GM19438 (cell line): Measurements from ENCODE around the gene EGFR.

ENCODE experiments used
- ATAC-seq: cut with Tn5 transposase; IDR thresholded peaks from one replicate; pipeline ENCODE4 v1.9.1; 2021; ENCODE audit warnings: low read depth; ENCODE audit not compliant: unreplicated experiment

The EGFR gene

DNA sequence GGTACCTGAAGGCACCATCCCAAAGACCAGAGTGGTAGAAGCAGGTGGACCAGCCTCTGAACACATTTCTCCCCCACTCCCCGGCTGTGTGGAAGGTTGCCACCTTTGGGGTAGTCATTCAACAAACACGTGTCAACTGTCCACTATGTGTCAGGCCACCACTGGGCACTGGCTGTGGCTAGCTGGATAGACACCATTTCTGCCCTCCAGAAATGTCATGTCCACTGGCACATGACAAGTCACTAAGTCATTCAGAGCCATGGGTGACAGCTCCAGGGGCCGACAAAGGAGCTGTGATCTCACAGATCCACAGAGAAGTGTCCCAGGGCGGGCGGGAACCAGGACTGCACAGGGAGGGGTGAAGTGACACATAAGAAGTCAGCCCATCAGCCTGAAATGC is 99.6 kb downstream of the EGFR start:
- no peak for ATAC-seq

DNA sequence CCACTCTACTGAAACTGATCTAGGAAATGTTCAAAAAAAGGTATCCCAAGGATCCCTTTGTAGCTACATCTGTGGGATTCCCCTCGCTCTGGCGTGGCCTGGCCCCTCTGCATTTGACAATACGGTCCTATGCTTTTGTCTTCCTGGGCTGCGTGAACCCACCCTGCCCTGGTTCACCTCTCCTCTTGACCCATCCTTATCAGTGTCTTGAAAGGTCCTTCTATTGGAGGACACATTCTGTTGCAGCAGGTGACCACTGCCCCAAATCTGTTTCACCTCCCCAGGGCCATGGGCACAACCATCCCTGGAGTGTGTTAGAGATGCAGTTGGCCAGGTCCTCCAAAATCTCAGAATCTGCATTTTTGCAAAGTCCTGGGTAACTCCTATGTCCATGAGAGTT is 100.8 kb downstream of the EGFR start:
- no peak for ATAC-seq

DNA sequence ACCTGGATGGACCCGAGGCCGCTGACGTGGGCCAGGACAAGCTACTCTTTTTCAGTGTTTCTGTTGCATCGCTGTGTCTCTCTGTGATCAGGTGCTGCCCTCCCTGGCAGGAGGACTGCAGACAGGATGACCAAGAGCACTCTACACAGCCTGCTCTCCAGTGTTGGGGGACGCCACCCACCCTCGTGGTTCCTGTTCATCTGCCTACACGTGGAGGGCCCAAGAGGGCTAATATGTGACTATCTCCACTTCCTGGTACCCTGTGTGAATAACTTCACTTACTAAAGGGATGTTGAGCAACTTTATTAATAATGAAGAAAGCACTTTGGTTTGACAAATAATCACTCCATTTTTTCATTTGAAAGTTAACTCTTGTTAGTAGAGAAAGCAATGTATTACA is 101.3 kb downstream of the EGFR start:
- ATAC-seq, result no peak

DNA sequence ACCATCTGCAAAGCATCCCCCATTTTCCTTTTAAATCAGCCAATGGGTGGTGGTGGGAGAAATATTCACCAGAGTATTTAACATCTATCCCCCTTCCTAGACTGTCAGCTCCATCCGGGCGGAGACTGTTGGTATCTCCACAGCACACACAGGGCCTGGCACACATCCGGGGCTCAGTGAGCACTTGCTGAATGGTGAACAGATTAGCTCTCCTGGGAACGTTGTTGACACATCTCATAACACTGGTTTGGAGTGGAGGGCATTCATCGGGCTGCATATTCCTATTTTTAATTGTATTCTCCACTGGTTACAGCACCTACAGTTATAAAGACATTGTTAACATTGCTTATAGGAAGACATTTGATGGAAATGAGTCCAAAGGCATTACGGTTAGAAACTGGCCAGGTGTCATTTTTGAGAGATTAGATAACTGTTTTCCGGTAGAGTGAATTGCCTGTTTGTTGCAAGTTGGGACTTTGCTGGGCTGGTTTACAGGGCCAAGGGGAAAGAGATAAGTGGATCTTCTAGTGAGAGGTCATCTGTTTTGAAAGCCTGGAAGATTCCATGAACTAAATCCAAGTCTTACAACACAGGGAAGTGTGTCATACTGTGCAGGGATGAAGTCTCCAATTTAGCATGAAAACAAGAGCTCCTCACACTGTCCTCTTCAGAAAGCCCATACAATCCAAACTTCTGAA is 101.8 kb downstream of the EGFR start:
- no peak for ATAC-seq

DNA sequence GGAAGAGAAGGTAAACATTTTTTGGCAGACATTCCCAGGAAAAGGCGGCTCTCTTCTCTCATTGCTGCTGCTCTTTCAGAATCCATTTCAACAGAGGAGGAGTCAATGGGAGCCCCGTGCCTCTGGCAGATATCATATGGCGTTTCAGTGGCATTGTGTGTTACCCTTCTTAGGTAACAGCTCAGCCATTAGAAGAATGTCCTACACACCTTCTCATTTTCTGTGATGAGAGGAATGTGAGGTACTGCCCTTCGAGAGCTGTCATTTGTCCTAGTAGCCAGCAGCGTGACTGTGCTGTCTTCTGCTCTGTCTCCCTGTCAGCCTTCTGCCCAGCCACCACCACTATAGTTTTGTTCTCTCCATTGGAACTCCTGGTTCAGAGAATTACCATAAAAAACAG is 102.4 kb downstream of the EGFR start:
- no peak for ATAC-seq

DNA sequence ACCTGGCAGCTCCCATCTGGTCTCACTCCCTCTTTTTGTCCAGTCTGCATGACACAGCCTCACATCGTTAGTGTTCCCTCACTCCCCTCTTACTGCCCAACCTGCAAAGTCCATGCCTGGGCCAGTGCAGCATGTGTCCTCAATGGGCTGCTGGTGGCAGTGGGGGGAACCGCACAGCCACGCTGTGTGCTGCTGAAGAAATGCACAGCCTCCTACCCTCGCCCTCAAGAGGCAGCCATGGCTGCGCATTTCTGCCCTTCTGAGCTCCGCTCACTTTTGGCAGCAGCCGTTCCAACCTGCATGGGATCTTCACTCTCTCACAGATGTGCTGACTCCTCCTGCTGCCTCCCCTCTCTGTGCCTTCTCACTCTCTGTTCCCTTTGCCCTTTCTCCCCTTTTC is 103.4 kb downstream of the EGFR start:
- ATAC-seq, result no peak

DNA sequence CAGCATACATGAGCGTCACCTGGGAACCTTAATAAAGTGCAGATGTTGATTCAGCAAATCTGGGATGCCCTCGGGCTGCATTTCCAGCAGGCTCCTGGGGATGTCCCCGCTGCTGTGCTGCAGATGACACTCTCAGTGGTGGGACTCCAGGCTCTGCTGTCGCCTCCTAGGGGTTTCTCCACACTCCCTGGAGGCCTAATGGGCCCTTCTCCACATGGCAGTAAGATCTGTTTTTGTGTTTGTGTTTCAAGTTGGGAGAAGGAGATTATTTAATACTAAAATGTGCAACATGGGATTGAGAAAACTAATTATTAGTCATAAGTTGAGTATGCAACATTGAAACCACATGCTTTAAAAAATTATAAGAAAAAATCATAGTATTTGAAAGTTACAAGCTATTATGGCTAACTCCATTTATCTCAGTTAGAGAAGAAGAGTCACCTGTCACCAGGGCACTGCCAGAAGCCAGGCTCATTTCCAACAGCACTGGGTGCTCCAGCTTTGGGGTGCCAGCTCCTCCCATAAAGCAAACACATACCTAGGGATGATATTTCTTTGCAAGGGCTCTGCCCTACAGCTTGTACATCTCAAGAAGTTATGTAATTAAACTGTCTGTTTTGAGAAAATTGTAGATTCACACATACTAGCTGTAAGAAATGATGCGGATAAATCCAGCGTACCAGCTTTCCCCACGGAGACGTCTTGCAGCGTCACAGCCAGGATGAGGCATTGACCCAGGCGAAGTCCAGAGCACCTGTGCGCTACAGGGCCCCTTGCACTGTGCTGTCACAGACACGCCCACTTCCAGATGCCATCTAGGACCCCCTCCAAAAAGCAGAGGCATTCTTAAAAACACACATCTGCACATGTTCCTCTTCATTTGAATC is 106.4 kb downstream of the EGFR start:
- ATAC-seq, result no peak

DNA sequence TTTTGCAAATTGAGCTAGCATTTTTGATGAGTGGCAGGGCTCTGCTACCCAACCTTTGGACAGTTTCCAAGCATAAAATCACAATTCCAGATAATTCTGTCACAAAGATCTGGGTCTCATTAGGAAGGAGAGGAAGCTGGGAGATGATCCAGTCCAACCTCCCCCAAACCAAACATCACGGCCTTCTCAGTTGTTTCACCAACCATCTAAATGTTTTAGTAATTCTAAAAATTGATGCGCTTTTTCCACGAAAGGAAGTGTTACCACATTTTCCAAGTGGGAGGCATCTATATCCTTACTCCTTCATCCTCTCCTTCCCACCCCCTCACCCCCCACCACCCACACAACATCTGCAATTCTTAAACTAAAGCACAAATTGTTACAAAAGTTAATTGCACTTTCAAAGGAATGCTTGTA is 108.3 kb downstream of the EGFR start:
- no peak for ATAC-seq

DNA sequence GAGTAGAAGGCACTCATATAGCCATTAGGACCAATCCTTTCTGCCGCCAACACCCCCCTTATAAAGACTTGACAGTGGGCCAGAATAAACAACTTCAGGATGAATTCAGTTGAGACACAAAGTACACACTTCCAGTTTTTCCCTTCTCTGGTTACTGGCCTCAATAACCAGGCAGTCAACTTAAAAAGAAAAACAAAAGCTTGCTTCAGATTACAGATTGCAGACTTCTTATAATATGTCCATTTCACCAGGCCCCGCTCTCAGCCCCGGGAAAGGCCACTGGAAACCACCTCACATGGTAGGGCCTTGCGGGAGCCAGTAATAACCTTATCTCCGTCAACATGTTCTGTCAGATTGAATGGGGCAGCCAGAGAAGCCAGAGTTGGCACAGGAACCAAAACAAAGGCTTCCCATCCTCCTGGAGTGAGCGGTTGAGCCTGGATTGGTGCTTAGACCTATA is 108.8 kb downstream of the EGFR start:
- no peak for ATAC-seq

DNA sequence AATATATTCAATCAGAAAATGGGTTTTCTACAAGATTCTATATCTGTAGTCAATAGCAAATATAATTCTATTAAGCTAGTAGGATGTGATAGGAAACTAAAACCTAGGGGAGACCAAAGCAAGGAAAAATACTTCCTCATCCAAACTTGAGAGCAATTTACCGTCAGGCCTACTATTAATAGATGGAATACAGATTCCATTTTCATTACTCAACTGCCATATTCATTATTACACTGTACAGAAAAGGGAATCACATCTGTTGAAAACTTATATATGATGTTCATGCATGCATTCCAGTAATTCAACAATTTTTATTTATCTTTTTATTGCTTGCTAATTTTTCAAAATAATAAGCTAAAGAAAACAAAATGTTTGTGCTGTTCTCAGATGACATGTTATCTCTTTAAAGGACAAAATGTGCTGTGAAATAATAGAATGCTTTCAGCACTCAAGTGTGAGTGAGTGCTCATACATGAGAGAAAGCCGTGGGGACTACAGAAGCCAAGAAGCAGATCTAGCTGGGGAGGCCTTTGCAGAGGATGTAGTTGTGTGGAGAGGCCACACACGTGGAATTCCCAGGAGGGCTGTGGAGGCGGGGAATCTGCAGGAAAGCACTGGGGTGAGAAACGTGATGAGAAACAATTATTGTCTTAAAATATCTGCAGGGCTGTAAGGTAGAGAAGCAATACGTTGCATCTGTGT is 110.0 kb downstream of the EGFR start:
- no peak for ATAC-seq

DNA sequence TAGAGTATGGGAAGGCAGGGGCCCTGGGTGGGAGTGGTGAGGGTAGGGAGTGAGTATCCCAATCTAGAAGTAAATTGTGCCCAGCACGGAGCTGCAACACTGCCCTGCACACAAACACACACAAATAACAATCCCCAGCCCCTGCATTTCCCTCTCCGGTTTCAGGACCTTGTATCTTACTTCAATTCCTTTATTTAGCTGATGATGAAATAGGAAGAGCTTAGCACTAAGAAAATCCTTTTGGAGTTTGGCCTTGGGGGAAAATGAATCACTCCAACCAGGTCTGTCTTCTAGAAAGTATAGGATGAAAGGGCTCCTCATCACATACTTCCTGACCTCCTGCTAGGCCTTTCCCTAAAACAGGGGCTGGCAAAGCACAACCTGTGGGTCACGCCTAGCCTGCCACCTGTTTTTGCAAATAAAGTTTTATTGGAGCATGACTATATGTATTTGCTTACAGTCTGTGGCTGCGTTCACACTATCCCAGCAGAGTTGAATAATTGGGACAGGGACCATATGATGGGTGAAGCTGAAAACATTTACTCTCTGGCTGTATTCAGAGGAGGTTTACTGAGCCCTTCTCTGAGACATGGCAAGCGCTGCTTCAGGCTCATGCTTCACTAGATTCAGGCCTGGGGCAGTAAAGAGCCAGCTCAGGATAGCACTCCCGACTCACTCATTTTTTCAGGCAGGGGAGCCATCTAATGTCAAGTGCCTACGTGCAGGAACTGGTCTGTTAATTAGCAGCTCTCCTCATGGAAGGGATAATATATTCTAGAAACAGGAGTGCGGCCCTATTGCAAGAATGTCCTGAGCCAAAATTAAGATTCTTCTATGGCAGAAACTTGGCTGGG is 111.0 kb downstream of the EGFR start:
- no peak for ATAC-seq

DNA sequence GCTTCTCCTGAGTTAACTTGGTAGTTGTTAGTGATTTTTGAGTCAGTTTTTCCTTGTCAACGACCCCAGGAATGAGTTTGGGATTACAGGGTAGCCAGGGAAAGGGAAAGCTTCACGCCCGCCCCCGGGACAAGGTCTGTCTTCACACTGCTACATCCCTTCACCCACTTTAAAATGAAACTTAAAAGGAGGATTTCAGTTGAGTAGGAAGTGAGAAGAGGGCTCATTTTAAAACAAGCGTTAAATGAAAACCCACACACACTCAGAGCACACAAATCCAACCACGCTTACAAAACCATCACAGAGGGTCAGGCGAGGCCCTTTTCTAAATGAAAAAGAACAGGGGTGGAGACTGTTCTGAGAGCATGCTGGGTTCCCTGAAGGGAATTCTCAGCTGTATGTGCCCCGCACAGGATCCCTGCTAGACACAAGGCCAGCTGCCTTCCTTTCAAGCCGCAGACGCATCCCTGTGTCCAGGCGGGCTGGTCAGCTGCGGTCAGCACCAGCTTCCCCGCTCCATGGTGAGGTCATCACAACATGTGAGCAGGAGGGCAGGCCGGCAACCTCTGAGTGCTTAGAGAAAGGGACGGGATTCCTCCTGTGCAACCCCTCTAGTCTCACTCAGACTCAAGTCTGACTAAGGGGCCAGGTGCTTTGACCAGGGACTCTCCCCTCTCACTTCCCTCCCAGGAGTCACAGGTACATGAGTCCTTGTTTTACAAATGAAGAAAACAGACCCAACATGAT is 111.8 kb downstream of the EGFR start:
- no peak for ATAC-seq

DNA sequence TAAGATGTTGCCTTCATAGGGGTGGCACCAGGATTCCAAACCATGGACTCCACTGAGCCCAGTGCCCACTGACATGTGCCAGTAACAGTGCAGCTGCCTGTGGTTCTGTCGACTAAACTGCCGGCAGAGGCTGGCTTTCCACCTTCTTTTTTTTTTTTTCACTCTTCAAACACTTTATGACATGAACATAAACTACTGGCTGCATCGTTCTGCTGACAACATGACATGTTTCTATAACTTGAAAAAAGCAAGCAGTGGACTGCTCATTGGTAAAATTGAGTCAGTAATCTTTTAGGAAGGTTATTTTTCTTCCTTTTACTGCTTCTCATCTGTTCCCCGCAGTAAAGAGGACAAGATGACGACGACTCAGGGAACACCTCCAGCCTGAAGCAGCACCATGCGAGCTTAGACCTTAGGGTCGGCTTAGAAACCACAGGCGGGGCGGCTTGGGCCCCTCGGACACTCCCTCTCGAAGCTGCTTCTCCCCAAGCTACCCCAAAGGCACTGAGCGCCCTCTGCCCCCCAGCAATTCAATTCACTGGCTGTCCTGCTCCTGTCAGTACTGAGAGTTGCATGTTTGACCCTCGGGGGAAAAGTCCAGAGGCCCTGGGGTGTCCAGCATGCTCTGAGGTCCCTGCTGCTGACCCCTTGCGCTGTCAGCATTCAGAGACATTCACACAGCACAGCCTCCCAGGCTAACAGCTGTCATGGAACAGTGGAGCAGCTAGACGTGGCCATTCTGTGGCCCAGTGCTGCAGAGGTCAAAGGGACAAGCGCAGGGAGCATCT is 112.5 kb downstream of the EGFR start:
- ATAC-seq, result no peak

DNA sequence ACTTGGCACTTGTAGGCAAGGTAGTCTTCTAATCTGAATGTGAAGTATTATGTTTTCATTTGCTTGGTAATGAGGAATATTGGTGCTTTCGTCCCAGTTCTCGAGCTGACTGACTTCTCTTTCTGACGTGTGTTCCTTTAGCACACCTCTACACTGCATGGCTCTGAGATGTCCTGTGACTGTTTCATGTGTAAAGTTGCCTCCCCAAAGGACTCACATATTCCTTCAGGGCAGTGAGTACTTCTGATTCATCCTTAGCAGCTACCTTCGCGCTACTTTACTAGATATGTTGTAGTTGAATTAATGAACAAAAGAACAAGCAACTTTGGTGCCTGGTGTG is 113.7 kb downstream of the EGFR start:
- ATAC-seq, result no peak

DNA sequence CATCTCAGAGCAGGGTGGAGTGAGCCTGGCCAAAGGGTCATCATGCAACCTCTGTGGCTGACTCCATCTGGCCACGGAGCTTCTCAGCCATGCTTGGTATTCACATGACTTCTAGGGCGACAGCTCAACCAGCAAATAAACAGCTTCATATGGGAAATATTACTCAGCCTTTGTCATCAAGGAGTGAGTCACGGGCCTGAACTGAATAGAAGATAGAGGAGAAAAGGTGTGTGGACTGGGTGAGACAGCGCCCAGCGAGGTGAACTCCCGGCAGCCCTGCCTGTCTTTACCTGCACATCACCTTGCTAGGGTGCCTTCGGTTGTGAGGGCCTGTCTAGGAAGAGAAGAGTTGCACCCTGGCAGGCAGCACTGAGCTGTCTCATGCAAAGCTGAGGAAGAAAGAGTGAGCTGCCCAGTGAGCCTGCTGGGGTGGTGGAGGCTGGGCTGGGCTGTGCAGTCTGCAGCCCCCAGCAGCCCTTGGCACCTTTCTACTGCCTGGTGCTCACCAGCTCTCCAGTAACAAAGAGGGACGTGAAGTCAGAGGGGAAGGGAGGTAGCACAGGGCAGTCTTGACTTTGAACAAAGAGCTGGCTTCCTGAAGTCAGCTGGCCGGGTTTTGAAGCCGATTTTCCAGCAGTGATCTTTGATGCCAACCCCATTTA is 114.2 kb downstream of the EGFR start:
- no peak for ATAC-seq

DNA sequence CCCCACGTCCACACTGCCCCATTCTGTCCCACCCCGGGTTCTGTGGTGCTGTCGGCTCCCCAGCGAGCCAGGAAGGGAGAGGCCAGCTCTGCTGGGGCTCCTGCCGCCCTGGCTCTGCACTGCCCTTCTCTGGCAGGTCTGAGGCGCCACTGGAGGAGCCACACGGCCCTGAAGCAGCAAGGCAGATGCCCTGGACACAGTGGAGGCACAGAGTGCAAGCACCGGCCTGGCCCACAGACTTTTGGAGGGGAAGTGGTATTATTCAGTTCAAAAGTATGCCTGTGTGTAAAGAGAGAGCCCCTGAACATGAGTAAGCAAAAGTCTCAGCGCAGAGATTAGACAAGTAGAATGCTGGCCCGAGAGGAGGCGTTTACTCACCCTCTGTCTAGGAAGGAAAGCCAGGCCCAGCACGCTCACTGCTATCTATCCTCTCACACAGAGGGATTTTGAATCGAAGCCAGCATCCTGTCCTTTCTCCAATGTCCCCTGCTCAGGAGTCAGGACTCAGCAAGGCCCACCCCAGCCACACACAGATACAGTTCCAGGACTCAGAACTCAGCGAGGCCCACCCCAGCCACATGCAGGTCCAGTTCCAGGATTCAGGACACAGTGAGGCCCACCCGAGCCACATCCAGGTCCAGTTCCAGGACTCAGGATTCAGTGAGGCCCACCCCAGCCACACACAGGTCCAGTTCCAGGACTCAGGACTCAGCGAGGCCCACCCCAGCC is 115.0 kb downstream of the EGFR start:
- no peak for ATAC-seq

DNA sequence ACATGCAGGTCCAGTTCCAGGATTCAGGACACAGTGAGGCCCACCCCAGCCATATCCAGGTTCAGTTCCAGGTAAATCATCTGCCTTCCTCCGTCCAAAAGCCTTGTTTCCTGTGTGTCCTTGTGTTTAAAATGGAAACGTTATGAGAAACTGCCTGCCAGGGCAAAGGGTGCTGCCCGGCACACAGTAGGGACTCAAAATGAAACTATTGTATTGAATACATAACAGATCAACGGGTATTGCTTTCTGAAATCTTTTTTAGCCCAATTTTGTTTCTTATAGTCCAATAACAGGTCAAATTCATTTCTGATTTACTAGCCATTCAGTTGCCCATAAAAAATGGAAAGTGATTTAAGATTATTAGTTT is 115.5 kb downstream of the EGFR start:
- no peak for ATAC-seq

DNA sequence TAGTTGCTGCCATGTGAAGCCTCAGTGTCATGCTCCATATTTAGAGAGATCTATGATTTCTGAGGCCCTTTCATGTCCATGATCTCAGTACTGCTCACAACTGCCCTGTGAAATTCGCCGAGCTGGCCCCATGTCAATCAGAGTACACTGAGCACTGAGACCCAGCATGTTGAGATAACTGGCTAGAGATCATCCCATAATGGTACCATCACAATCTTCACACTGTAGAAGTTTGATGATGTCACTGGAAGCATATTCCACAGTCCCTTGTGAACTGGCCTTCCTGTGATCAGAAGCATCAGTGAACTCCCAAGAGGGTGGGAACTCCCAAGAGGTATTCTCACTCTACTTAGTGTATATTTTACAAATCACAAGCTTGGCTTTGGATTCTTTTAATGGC is 116.0 kb downstream of the EGFR start:
- ATAC-seq, result no peak
